GM12892 (cell line): ENCODE measurements around the gene GAL.

ENCODE experiments used
- POLR2A ChIP-seq: IDR thresholded peaks from 2 replicates; pipeline ENCODE4 v1.6.1; 2011; ENCODE audit warnings: low read depth, low read length, control low read depth
- POLR2AphosphoS5 ChIP-seq: IDR thresholded peaks from 2 replicates; pipeline ENCODE4 v1.6.1; 2011; ENCODE audit warnings: low read depth, low read length, control low read depth
- TAF1 ChIP-seq: IDR thresholded peaks from 2 replicates; pipeline ENCODE4 v1.6.1; 2011; ENCODE audit warnings: low read depth, mild to moderate bottlenecking, control low read depth, low read length, borderline replicate concordance

- no peak for TF ChIP-seq POLR2A
- TF ChIP-seq POLR2AphosphoS5 = no peak
- TF ChIP-seq TAF1 = no peak
Measured at GRCh38 chr11:68734111-68734510, 49.8 kb downstream of the GAL start.
